H9 (cell line): Measurements from ENCODE around the gene PITHD1. TPM values are rescaled to one million over a fixed set of nuclear protein-coding genes. Genes with fewer than 3 reads are reported as not detected.
"Not testable (repeated sequence)": the region's sequence is repeated elsewhere in the genome, so short reads cannot be mapped to it uniquely, and the experiment has no call there.

Source experiments
- DNase-seq: peaks from one replicate; pipeline ENCODE4 v3.0.0-alpha.2; 2017
- H2AFZ ChIP-seq: one replicate; pipeline ENCODE4 v1.6.1; 2013; ENCODE audit warnings: mild to moderate bottlenecking, low read length, control low read depth, moderate library complexity
- H2AK5ac ChIP-seq: 2 replicates; pipeline ENCODE4 v1.6.1; 2013; ENCODE audit warnings: low read length, control low read depth, mixed read lengths; ENCODE audit not compliant: insufficient read length
- H2BK120ac ChIP-seq: one replicate; pipeline ENCODE4 v1.6.1; 2013; ENCODE audit warnings: low read depth, mild to moderate bottlenecking, low read length, control low read depth, inconsistent platforms; ENCODE audit not compliant: poor library complexity, severe bottlenecking
- H2BK12ac ChIP-seq: 2 replicates; pipeline ENCODE4 v1.6.1; 2013; ENCODE audit warnings: low read length, control low read depth, mixed read lengths, low read depth; ENCODE audit not compliant: insufficient read length
- H2BK15ac ChIP-seq: 2 replicates; pipeline ENCODE4 v1.6.1; 2013; ENCODE audit warnings: low read depth, low read length, control low read depth
- H2BK20ac ChIP-seq: one replicate; pipeline ENCODE4 v1.6.1; 2013; ENCODE audit warnings: low read depth, mild to moderate bottlenecking, low read length, control low read depth, inconsistent platforms; ENCODE audit not compliant: poor library complexity, severe bottlenecking
- H2BK5ac ChIP-seq: 2 replicates; pipeline ENCODE4 v1.6.1; 2013; ENCODE audit warnings: low read length, control low read depth, mixed read lengths; ENCODE audit not compliant: insufficient read length
- H3K14ac ChIP-seq: 2 replicates; pipeline ENCODE4 v1.6.1; 2013; ENCODE audit warnings: low read length, control low read depth; ENCODE audit not compliant: insufficient read depth
- H3K18ac ChIP-seq: 2 replicates; pipeline ENCODE4 v1.6.1; 2013; ENCODE audit warnings: low read depth, mild to moderate bottlenecking, mixed read lengths, low read length, control low read depth; ENCODE audit not compliant: insufficient read length
- H3K23ac ChIP-seq: 2 replicates; pipeline ENCODE4 v1.6.1; 2013; ENCODE audit warnings: low read length, control low read depth, mixed read lengths, low read depth; ENCODE audit not compliant: insufficient read length
- H3K23me2 ChIP-seq: 2 replicates; pipeline ENCODE4 v1.6.1; 2013; ENCODE audit warnings: low read depth, mild to moderate bottlenecking, mixed read lengths, low read length, control low read depth; ENCODE audit not compliant: insufficient read length, poor library complexity, severe bottlenecking
- H3K27ac ChIP-seq: 2 replicates; pipeline ENCODE4 v1.5.1; 2013; ENCODE audit warnings: low read length, control low read depth, mixed read lengths, low read depth; ENCODE audit not compliant: insufficient read length
- H3K27me3 ChIP-seq: 2 replicates; pipeline ENCODE4 v1.6.1; 2013; ENCODE audit warnings: low read length, control low read depth, inconsistent platforms; ENCODE audit not compliant: insufficient read depth
- H3K4ac ChIP-seq: 2 replicates; pipeline ENCODE4 v1.6.1; 2013; ENCODE audit warnings: low read depth, mild to moderate bottlenecking, control low read depth, inconsistent platforms, low read length, moderate library complexity
- H3K4me1 ChIP-seq: 2 replicates; pipeline ENCODE4 v1.6.1; 2013; ENCODE audit warnings: low read length, control low read depth, inconsistent platforms; ENCODE audit not compliant: insufficient read depth
- H3K4me2 ChIP-seq: 2 replicates; pipeline ENCODE4 v1.6.1; 2013; ENCODE audit warnings: low read length, control low read depth, mixed read lengths; ENCODE audit not compliant: insufficient read length, insufficient read depth
- H3K56ac ChIP-seq: 2 replicates; pipeline ENCODE4 v1.6.1; 2013; ENCODE audit warnings: low read depth, mild to moderate bottlenecking, mixed read lengths, low read length, control low read depth; ENCODE audit not compliant: insufficient read length
- H3K79me1 ChIP-seq: 2 replicates; pipeline ENCODE4 v1.6.1; 2013; ENCODE audit warnings: low read depth, mild to moderate bottlenecking, moderate library complexity, low read length, control low read depth, inconsistent platforms; ENCODE audit not compliant: insufficient read depth, poor library complexity, severe bottlenecking
- H3K79me2 ChIP-seq: 2 replicates; pipeline ENCODE4 v1.6.1; 2013; ENCODE audit warnings: low read length, control low read depth, inconsistent platforms; ENCODE audit not compliant: insufficient read depth
- H3K9ac ChIP-seq: 2 replicates; pipeline ENCODE4 v1.6.1; 2013; ENCODE audit warnings: low read length, control low read depth, mixed read lengths; ENCODE audit not compliant: insufficient read length; ENCODE audit errors: extremely low read depth
- H3K9me3 ChIP-seq: one replicate; pipeline ENCODE4 v1.6.1; 2013; ENCODE audit warnings: low read depth, low read length, inconsistent platforms; ENCODE audit not compliant: control insufficient read depth
- H3T11ph ChIP-seq: one replicate; pipeline ENCODE4 v1.6.1; 2013; ENCODE audit warnings: mild to moderate bottlenecking, low read length, control low read depth, inconsistent platforms
- H4K20me1 ChIP-seq: one replicate; pipeline ENCODE4 v1.6.1; 2013; ENCODE audit not compliant: control insufficient read depth, insufficient read length, insufficient read depth
- H4K5ac ChIP-seq: 2 replicates; pipeline ENCODE4 v1.6.1; 2013; ENCODE audit warnings: low read depth, mild to moderate bottlenecking, mixed read lengths, low read length, control low read depth; ENCODE audit not compliant: insufficient read length
- H4K8ac ChIP-seq: replicated peaks from 2 replicates; pipeline ENCODE4 v1.6.1; 2013; ENCODE audit warnings: low read length, control low read depth, mixed read lengths, low read depth; ENCODE audit not compliant: insufficient read length
- H4K91ac ChIP-seq: 2 replicates; pipeline ENCODE4 v1.6.1; 2013; ENCODE audit warnings: low read depth, mild to moderate bottlenecking, moderate library complexity, mixed read lengths, low read length, control low read depth; ENCODE audit not compliant: insufficient read length
- H3K27ac Mint-ChIP-seq, 3 experiments: 2 replicates in 2 of 3; 3 replicates in 1 of 3; pipeline ENCODE4 v1.8.0; 2020 to 2021; ENCODE audit warnings: mixed read lengths in 3 of 3, mild to moderate bottlenecking in 1 of 3, moderate library complexity in 1 of 3
- H3K27me3 Mint-ChIP-seq: 2 replicates; pipeline ENCODE4 v1.8.0; 2021; ENCODE audit warnings: low read depth, mild to moderate bottlenecking, moderate library complexity, mixed read lengths
- H3K36me3 Mint-ChIP-seq, 3 experiments: 2 replicates in 2 of 3; 3 replicates in 1 of 3; pipeline ENCODE4 v1.8.0; 2020 to 2021; ENCODE audit warnings: low read depth in 3 of 3, mixed read lengths in 3 of 3; ENCODE audit not compliant: insufficient read depth in 1 of 3
- H3K4me1 Mint-ChIP-seq, 2 experiments: 2 replicates each; pipeline ENCODE4 v1.8.0; 2020; ENCODE audit warnings: mixed read lengths in 2 of 2
- H3K4me3 Mint-ChIP-seq, 2 experiments: 2 replicates in 1 of 2; 3 replicates in 1 of 2; pipeline ENCODE4 v1.8.0; 2020 to 2021; ENCODE audit warnings: mild to moderate bottlenecking in 2 of 2, mixed read lengths in 2 of 2, moderate library complexity in 1 of 2
- H3K9me3 Mint-ChIP-seq, 2 experiments: 2 replicates in 1 of 2; 3 replicates in 1 of 2; pipeline ENCODE4 v1.8.0; 2020; ENCODE audit warnings: mild to moderate bottlenecking in 2 of 2, mixed read lengths in 2 of 2, moderate library complexity in 1 of 2
- CTCF ChIP-seq: fragments of 200-600 bp; sonication (generic); conservative IDR thresholded peaks from 3 replicates; pipeline ENCODE4 v1.8.0; 2021; ENCODE audit warnings: antibody characterized with exemption, mild to moderate bottlenecking
- WGBS: extraction: QIAGEN DNeasy Blood & Tissue Kit; methylation state at CpG from one replicate; pipeline ENCODE4 v1.1.7; 2013; ENCODE audit warnings: missing lambda C conversion rate, low lambda C conversion rate, mixed read lengths; ENCODE audit not compliant: insufficient read length; ENCODE audit errors: extremely low coverage; 5-methylcytosine and 5-hydroxymethylcytosine counted together
- total RNA-seq: library from RNA; stranded (reverse); gene quantifications from 2 replicates; pipeline ENCODE4 v1.2.1, GENCODE V29; 2021

PITHD1 gene
- total RNA-seq, 1 experiment from 2014 or later = 92.0 TPM

GRCh38 chr1:23793861-23794731, 15.9 kb downstream of the PITHD1 start:
- Histone ChIP-seq H3K9ac (no peak overlapping the region), H3K27me3 (no peaks in the 10 kb centered on the region), H4K5ac (no peak overlapping the region), H3K79me1 (peaks cover 8% of the 10 kb centered on the region), H3K9me3 (no peaks in the 10 kb centered on the region), H3K27ac (no peak overlapping the region), H2BK120ac (no peak overlapping the region), H3K23me2 (peaks cover 16% of the 10 kb centered on the region), H2AFZ (no peak overlapping the region), H2BK15ac (no peak overlapping the region), H4K91ac (no peak overlapping the region), H3K23ac (no peak overlapping the region), H3K4ac (no peak overlapping the region), H3K4me2 (no peak overlapping the region), H3K79me2 (peaks cover 6% of the 10 kb centered on the region; the same call in 1 of the 2 replicates), H4K20me1 (no peaks in the 10 kb centered on the region), H4K8ac (no peak overlapping the region), H2BK5ac (no peak overlapping the region), H3T11ph (no peak overlapping the region), H2BK20ac (no peak overlapping the region), H2AK5ac (no peak overlapping the region), H2BK12ac (no peak overlapping the region), H3K4me1 (no peaks in the 10 kb centered on the region), H3K14ac (no peak overlapping the region), H3K56ac (no peak overlapping the region), H3K18ac (no peak overlapping the region)
- Mint-ChIP-seq H3K9me3 (no peaks in the 10 kb centered on the region), H3K4me3 (no peak overlapping the region), H3K4me1 (peaks cover 13 to 20% of the 10 kb centered on the region in 2 experiments), H3K36me3 (peaks cover 7 to 50% (median 28%) of the 10 kb centered on the region in 3 experiments), H3K27me3 (no peaks in the 10 kb centered on the region), H3K27ac (no peak overlapping the region)
- DNase-seq = no peak
- TF ChIP-seq CTCF = no peak
- no CpG with 5 or more reads among the region's 21 CpGs for WGBS

GRCh38 chr1:23794732-23795182, 16.5 kb downstream of the PITHD1 start:
- DNase-seq, H4K20me1 ChIP-seq, H4K5ac ChIP-seq, H3K27me3 Mint-ChIP-seq, H3K18ac ChIP-seq, H3K9me3 Mint-ChIP-seq, H3K9me3 ChIP-seq, H2BK5ac ChIP-seq, H3K4me3 Mint-ChIP-seq, H3T11ph ChIP-seq, H2AK5ac ChIP-seq, H3K79me1 ChIP-seq, H2AFZ ChIP-seq, H2BK12ac ChIP-seq, H4K91ac ChIP-seq, H3K9ac ChIP-seq, H3K23ac ChIP-seq, H4K8ac ChIP-seq, H3K4me2 ChIP-seq, H3K27ac Mint-ChIP-seq, H3K27ac ChIP-seq, H2BK120ac ChIP-seq, H3K14ac ChIP-seq, H3K27me3 ChIP-seq, H2BK15ac ChIP-seq, H3K4me1 ChIP-seq, H2BK20ac ChIP-seq, H3K79me2 ChIP-seq, H3K4ac ChIP-seq, H3K56ac ChIP-seq: not testable (repeated sequence)
- H3K23me2 ChIP-seq = peaks cover 18% of the 10 kb centered on the region
- peaks cover 7 to 50% (median 28%) of the 10 kb centered on the region in 3 experiments for H3K36me3 Mint-ChIP-seq
- H3K4me1 Mint-ChIP-seq = peaks cover 15 to 24% of the 10 kb centered on the region in 2 experiments
- WGBS = no CpG with 5 or more reads among the region's 9 CpGs
